MV-4-11 (cell line): Measurements from ENCODE around the gene EPAS1.

ENCODE experiments used
- DNase-seq: peaks from one replicate; lab custom pipeline; 2025; lab: John Stamatoyannopoulos, UW

Gene EPAS1

GRCh38 chr2:46364797-46365457 lies 67.7 kb downstream of the EPAS1 start:
- DNase-seq, result peak; percentile 37

- no peak for DNase-seq
Measured at GRCh38 chr2:46365913-46366667, 68.9 kb downstream of the EPAS1 start.

- no peak for DNase-seq
Measured at GRCh38 chr2:46366668-46367052, 69.5 kb downstream of the EPAS1 start.

- DNase-seq, result no peak
Measured at GRCh38 chr2:46367286-46367685, 70.1 kb downstream of the EPAS1 start.

GRCh38 chr2:46368401-46368800 lies 71.2 kb downstream of the EPAS1 start:
- DNase-seq, result peak; percentile 83

GRCh38 chr2:46369783-46370182 lies 72.6 kb downstream of the EPAS1 start:
- peak; percentile 82 for DNase-seq

GRCh38 chr2:46371854-46372253 lies 74.6 kb downstream of the EPAS1 start:
- no peak for DNase-seq

- DNase-seq, result no peak
Measured at GRCh38 chr2:46372475-46372874, 75.3 kb downstream of the EPAS1 start.

- DNase-seq, result no peak
Measured at GRCh38 chr2:46373238-46373637, 76.0 kb downstream of the EPAS1 start.

- DNase-seq, result no peak
Measured at GRCh38 chr2:46375566-46376125, 78.4 kb downstream of the EPAS1 start.

- DNase-seq, result no peak
Measured at GRCh38 chr2:46376586-46376985, 79.4 kb downstream of the EPAS1 start.

- no peak for DNase-seq
Measured at GRCh38 chr2:46377101-46377581, 79.9 kb downstream of the EPAS1 start.

GRCh38 chr2:46377666-46378560 lies 80.7 kb downstream of the EPAS1 start:
- DNase-seq, result no peak

- no peak for DNase-seq
Measured at GRCh38 chr2:46378616-46379015, 81.4 kb downstream of the EPAS1 start.

- DNase-seq, result no peak
Measured at GRCh38 chr2:46379213-46380037, 82.2 kb downstream of the EPAS1 start.

- DNase-seq, result no peak
Measured at GRCh38 chr2:46380038-46380940, 83.1 kb downstream of the EPAS1 start.

- DNase-seq, result peak; percentile 38
Measured at GRCh38 chr2:46381263-46381849, 84.1 kb downstream of the EPAS1 start.

GRCh38 chr2:46381871-46382270 lies 84.7 kb downstream of the EPAS1 start:
- no peak for DNase-seq

GRCh38 chr2:46382331-46383112 lies 85.3 kb downstream of the EPAS1 start:
- no peak for DNase-seq
